Keratinocyte (primary cell): Measurements from ENCODE around the gene NAP1L5.

Experiments used
- EZH2 ChIP-seq: IDR thresholded peaks from one replicate; pipeline ENCODE4 v1.6.1; 2012; ENCODE audit warnings: inconsistent platforms, mild to moderate bottlenecking, low read length, moderate library complexity
- TF ChIP-seq, protein P1 (sequence below), 3 experiments: IDR thresholded peaks in 1 of 3; conservative IDR thresholded peaks in 1 of 3; optimal IDR thresholded peaks in 1 of 3; 2 replicates in 2 of 3; 3 replicates in 1 of 3; pipeline versions ENCODE3 to v1.5.1; 2011; ENCODE audit warnings: low read length in 3 of 3, mild to moderate bottlenecking in 3 of 3, moderate library complexity in 2 of 3, control low read depth in 1 of 3, inconsistent platforms in 1 of 3; ENCODE audit not compliant: insufficient read depth in 2 of 3; ENCODE audit errors: extremely low read depth in 1 of 3

- TF ChIP-seq, protein P1, sequence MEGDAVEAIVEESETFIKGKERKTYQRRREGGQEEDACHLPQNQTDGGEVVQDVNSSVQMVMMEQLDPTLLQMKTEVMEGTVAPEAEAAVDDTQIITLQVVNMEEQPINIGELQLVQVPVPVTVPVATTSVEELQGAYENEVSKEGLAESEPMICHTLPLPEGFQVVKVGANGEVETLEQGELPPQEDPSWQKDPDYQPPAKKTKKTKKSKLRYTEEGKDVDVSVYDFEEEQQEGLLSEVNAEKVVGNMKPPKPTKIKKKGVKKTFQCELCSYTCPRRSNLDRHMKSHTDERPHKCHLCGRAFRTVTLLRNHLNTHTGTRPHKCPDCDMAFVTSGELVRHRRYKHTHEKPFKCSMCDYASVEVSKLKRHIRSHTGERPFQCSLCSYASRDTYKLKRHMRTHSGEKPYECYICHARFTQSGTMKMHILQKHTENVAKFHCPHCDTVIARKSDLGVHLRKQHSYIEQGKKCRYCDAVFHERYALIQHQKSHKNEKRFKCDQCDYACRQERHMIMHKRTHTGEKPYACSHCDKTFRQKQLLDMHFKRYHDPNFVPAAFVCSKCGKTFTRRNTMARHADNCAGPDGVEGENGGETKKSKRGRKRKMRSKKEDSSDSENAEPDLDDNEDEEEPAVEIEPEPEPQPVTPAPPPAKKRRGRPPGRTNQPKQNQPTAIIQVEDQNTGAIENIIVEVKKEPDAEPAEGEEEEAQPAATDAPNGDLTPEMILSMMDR (optimal IDR thresholded peaks at IDR 0.05 in 1 of 3, IDR thresholded peaks at IDR 0.05 in 1 of 3, conservative IDR thresholded peaks at IDR 0.05 in 1 of 3; ENCODE audit: extremely low read depth in 1 of 3, insufficient read depth in 2 of 3, low read length in 3 of 3) = no peak
- TF ChIP-seq EZH2 = no peak
Measured at GRCh38 chr4:88722828-88723227, 25.2 kb upstream of the NAP1L5 start.
